Gastrocnemius medialis (tissue), 4 donors: Measurements from ENCODE around the gene BIK.

Experiments used
- POLR2A ChIP-seq, 2 donors: fragments of 450-650 bp; IDR thresholded peaks; one replicate each; pipeline ENCODE4 v1.6.1; 2017; ENCODE audit warnings: antibody characterized with exemption in 2 of 2, mild to moderate bottlenecking in 2 of 2, moderate library complexity in 2 of 2
- TF ChIP-seq, protein P1 (sequence below), 5 experiments: fragments of 450-650 bp in 3 of 5; fragments of 200-600 bp in 2 of 5; sonication (generic) in 2 of 5; IDR thresholded peaks in 4 of 5; conservative IDR thresholded peaks in 1 of 5; 1 replicate in 4 of 5; 2 replicates in 1 of 5; pipeline ENCODE4 v1.5.1; 2016 to 2019; ENCODE audit warnings: antibody characterized with exemption in 5 of 5, mild to moderate bottlenecking in 3 of 5, moderate library complexity in 3 of 5

DNA sequence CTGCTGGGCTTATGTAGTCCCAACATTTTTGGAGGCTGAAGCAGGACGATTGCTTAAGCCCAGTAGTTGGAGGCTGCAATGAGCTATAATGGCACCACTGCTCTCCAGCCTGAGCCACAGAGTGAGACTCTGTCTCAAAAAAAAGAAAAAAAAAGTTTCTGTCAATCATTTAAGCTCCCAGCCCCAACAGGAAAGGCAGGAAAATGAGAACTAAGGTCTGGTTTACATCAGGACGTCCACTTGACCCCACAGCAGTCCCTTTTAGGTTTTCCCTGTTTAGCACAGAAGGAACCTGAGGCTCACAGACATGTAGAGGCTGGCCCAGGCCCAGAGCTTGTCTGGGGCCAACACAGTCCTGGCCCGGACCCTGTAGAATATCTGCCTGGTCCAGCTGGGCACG lies 12.2 kb upstream of the BIK start:
- TF ChIP-seq, protein P1, sequence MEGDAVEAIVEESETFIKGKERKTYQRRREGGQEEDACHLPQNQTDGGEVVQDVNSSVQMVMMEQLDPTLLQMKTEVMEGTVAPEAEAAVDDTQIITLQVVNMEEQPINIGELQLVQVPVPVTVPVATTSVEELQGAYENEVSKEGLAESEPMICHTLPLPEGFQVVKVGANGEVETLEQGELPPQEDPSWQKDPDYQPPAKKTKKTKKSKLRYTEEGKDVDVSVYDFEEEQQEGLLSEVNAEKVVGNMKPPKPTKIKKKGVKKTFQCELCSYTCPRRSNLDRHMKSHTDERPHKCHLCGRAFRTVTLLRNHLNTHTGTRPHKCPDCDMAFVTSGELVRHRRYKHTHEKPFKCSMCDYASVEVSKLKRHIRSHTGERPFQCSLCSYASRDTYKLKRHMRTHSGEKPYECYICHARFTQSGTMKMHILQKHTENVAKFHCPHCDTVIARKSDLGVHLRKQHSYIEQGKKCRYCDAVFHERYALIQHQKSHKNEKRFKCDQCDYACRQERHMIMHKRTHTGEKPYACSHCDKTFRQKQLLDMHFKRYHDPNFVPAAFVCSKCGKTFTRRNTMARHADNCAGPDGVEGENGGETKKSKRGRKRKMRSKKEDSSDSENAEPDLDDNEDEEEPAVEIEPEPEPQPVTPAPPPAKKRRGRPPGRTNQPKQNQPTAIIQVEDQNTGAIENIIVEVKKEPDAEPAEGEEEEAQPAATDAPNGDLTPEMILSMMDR (IDR thresholded peaks at IDR 0.05 in 4 of 5, conservative IDR thresholded peaks at IDR 0.05 in 1 of 5): no peak
- TF ChIP-seq POLR2A (IDR thresholded peaks at IDR 0.05): no peak
